CD14-positive monocyte (primary cell): Measurements from ENCODE around the gene PCTP. TPM values are rescaled to one million over a fixed set of nuclear protein-coding genes. Genes with fewer than 3 reads are reported as not detected.

Experiments
- DNase-seq, 3 donors: peaks; one replicate each; pipeline ENCODE4 v3.0.0-alpha.2; 2011 to 2022
- H2AFZ ChIP-seq: 2 replicates; pipeline ENCODE4 v1.6.0; 2012; ENCODE audit warnings: mild to moderate bottlenecking, low read depth, low read length, inconsistent platforms; ENCODE audit not compliant: insufficient read depth, poor library complexity, severe bottlenecking
- H3K27ac ChIP-seq, 2 donors: 1 replicate in 1 of 2; 2 replicates in 1 of 2; pipeline ENCODE4 v1.5.1; 2012 to 2013; ENCODE audit warnings: low read length in 2 of 2, control low read depth in 1 of 2, inconsistent platforms in 1 of 2, low read depth in 1 of 2, mild to moderate bottlenecking in 1 of 2
- H3K27me3 ChIP-seq, 2 donors: one replicate each; pipeline versions ENCODE4 v1.6.0 to v1.6.1; 2011 to 2013; ENCODE audit warnings: low read length in 2 of 2; ENCODE audit not compliant: control insufficient read depth in 2 of 2, insufficient read depth in 2 of 2
- H3K36me3 ChIP-seq, 2 donors: replicated peaks in 1 of 2; 1 replicate in 1 of 2; 2 replicates in 1 of 2; pipeline versions ENCODE4 v1.5.1 to v1.6.1; 2012 to 2013; ENCODE audit warnings: low read length in 2 of 2, control low read depth in 1 of 2, inconsistent platforms in 1 of 2, mild to moderate bottlenecking in 1 of 2; ENCODE audit not compliant: insufficient read depth in 2 of 2, control insufficient read depth in 1 of 2
- H3K4me1 ChIP-seq, 2 donors: 1 replicate in 1 of 2; 2 replicates in 1 of 2; pipeline versions ENCODE4 v1.5.1 to v1.6.1; 2012 to 2013; ENCODE audit warnings: low read length in 2 of 2, control low read depth in 1 of 2, inconsistent platforms in 1 of 2, mild to moderate bottlenecking in 1 of 2, moderate library complexity in 1 of 2; ENCODE audit not compliant: insufficient read depth in 2 of 2, control insufficient read depth in 1 of 2
- H3K4me2 ChIP-seq: replicated peaks from 2 replicates; pipeline ENCODE3; 2012; ENCODE audit warnings: low read length, moderate library complexity, mild to moderate bottlenecking; ENCODE audit not compliant: poor library complexity, severe bottlenecking; ENCODE audit errors: extremely low read depth
- H3K4me3 ChIP-seq, 3 experiments: fragments of 200-600 bp in 1 of 3; sonication (generic) in 1 of 3; replicated peaks in 1 of 3; 1 replicate in 2 of 3; 2 replicates in 1 of 3; pipeline ENCODE4 v1.5.1; 2011 to 2013; ENCODE audit warnings: low read length in 3 of 3, mild to moderate bottlenecking in 3 of 3, control low read depth in 2 of 3, low read depth in 2 of 3, inconsistent platforms in 1 of 3, moderate library complexity in 1 of 3
- H3K79me2 ChIP-seq: 2 replicates; pipeline ENCODE4 v1.6.0; 2012; ENCODE audit warnings: mild to moderate bottlenecking, control low read depth, inconsistent platforms, low read length, moderate library complexity; ENCODE audit not compliant: insufficient read depth
- H3K9ac ChIP-seq: 2 replicates; pipeline ENCODE4 v1.6.0; 2017; ENCODE audit warnings: low read length, mild to moderate bottlenecking; ENCODE audit not compliant: insufficient read depth, poor library complexity, severe bottlenecking
- H3K9me3 ChIP-seq, 2 donors: replicated peaks in 1 of 2; 1 replicate in 1 of 2; 2 replicates in 1 of 2; pipeline versions ENCODE4 v1.5.1 to v1.6.1; 2012 to 2013; ENCODE audit warnings: low read length in 2 of 2, control low read depth in 1 of 2; ENCODE audit not compliant: control insufficient read depth in 1 of 2, insufficient read depth in 1 of 2
- H4K20me1 ChIP-seq: 2 replicates; pipeline ENCODE4 v1.6.0; 2012; ENCODE audit warnings: mild to moderate bottlenecking, low read length, control low read depth, moderate library complexity; ENCODE audit not compliant: insufficient read depth
- H3K27ac Mint-ChIP-seq, 7 donors: one replicate each; pipeline ENCODE4 v1.8.0; 2020; ENCODE audit warnings: mild to moderate bottlenecking in 7 of 7, mixed read lengths in 7 of 7, moderate library complexity in 6 of 7, inconsistent platforms in 2 of 7
- H3K27me3 Mint-ChIP-seq, 3 donors: one replicate each; pipeline ENCODE4 v1.8.0; 2021 to 2022; ENCODE audit warnings: low read depth in 3 of 3, mild to moderate bottlenecking in 3 of 3, mixed read lengths in 3 of 3, moderate library complexity in 3 of 3, inconsistent platforms in 1 of 3
- H3K36me3 Mint-ChIP-seq, 2 donors: one replicate each; pipeline ENCODE4 v1.8.0; 2020; ENCODE audit warnings: mixed read lengths in 2 of 2, inconsistent platforms in 1 of 2, mild to moderate bottlenecking in 1 of 2
- H3K4me1 Mint-ChIP-seq: one replicate; pipeline ENCODE4 v1.8.0; 2020; ENCODE audit warnings: mild to moderate bottlenecking, mixed read lengths
- H3K4me3 Mint-ChIP-seq, 2 donors: one replicate each; pipeline ENCODE4 v1.8.0; 2020; ENCODE audit warnings: mild to moderate bottlenecking in 2 of 2, mixed read lengths in 2 of 2, moderate library complexity in 1 of 2
- H3K9me3 Mint-ChIP-seq, 7 donors: one replicate each; pipeline ENCODE4 v1.8.0; 2020 to 2022; ENCODE audit warnings: mixed read lengths in 7 of 7, mild to moderate bottlenecking in 6 of 7, moderate library complexity in 6 of 7, inconsistent platforms in 2 of 7
- CTCF ChIP-seq: fragments of 200-600 bp; IDR thresholded peaks from one replicate; pipeline ENCODE4 v1.8.0; 2022; ENCODE audit warnings: antibody characterized with exemption, mild to moderate bottlenecking
- WGBS: methylation state at CpG from one replicate; pipeline ENCODE4 v1.1.5; 2013; ENCODE audit warnings: missing lambda C conversion rate; ENCODE audit not compliant: insufficient coverage; 5-methylcytosine and 5-hydroxymethylcytosine counted together
- intact Hi-C, 2 donors: fragments of 100-400 bp; cut with micrococcal nuclease; formaldehyde crosslinking; loops; one replicate each; pipeline versions ENCODE4 v1.15.0 to v1.15.1; 2023
- polyA minus RNA-seq: library from RNA; depleted of rRNA, polyadenylated mRNA; stranded (reverse); fragments of >200 nt; gene quantifications from 2 replicates; pipeline ENCODE4 v1.2.3, GENCODE V29; 2012
- polyA plus RNA-seq, 3 donors: library from polyadenylated mRNA; depleted of rRNA in 1 of 3; unstranded in 2 of 3; stranded (reverse) in 1 of 3; fragments of 300-500 nt in 2 of 3; fragments of >200 nt in 1 of 3; fragmentation: Illumina TruSeq in 2 of 3; gene quantifications; 1 replicate in 2 of 3; 2 replicates in 1 of 3; pipeline ENCODE4 v1.2.3, GENCODE V29; 2012 to 2021
- total RNA-seq, 12 experiments: library from RNA in 1 of 12; stranded (reverse) in 1 of 12; fragments of 120-200 nt in 1 of 12; gene quantifications; one replicate each; pipeline ENCODE4 v1.2.4 and lab custom pipeline; 2013 to 2026; ENCODE audit warnings: mixed read lengths in 6 of 12, inconsistent platforms in 1 of 12

Gene PCTP
- total RNA-seq (2013): 40.2 TPM
- polyA plus RNA-seq (10 to 100 TPM; 16.5 to 54.2 (median 35.4) TPM), polyA minus RNA-seq (8.0 and 13.1 TPM in 2 replicates), total RNA-seq (lab: John Stamatoyannopoulos, UW) (16.0 to 32.9 (median 24.1) reads per million in 11 experiments)

- H3K27ac ChIP-seq: peak within 1 kb of the TSS; percentile 81 to 84
- TF ChIP-seq CTCF: peak; percentile 25
- 2% methylated on average over 52 of the region's 53 CpGs for WGBS
These were observed at the start of gene PCTP for GRCh38 chr17:55750750-55751657. PCTP (plus strand) TSS chr17:55751051; CDS start chr17:55751104, 53 bp downstream.

GRCh38 chr17:55702150-55702549, 48.7 kb upstream of the PCTP start:
- no peak overlapping the region for H3K4me3 Mint-ChIP-seq
- H3K36me3 Mint-ChIP-seq: peaks cover 0 to 7% of the 10 kb centered on the region in 2 donors
- no peak for DNase-seq
- H3K4me3 ChIP-seq: no peak overlapping the region
- H4K20me1 ChIP-seq: no peaks in the 10 kb centered on the region
- no peak for TF ChIP-seq CTCF
- H3K9ac ChIP-seq: no peak overlapping the region
- H3K79me2 ChIP-seq: no peaks in the 10 kb centered on the region
- peaks cover 0 to 3% (median 0%) of the 10 kb centered on the region in 3 donors for H3K27me3 Mint-ChIP-seq
- H3K36me3 ChIP-seq: no peaks in the 10 kb centered on the region
- H3K4me1 Mint-ChIP-seq: peaks cover 11% of the 10 kb centered on the region
- intact Hi-C loops: loop anchor here in 1 of 2 donors (5.0 kb wide), 1 partner anchor 35 kb away; no protein-coding TSS in a partner anchor
- no peak overlapping the region for H3K4me2 ChIP-seq
- H3K27ac ChIP-seq: no peak overlapping the region
- peaks cover 8 to 23% (median 20%) of the 10 kb centered on the region in 7 donors for H3K9me3 Mint-ChIP-seq
- peaks cover 14 to 20% of the 10 kb centered on the region in 2 donors for H3K9me3 ChIP-seq
- no peaks in the 10 kb centered on the region for H3K27me3 ChIP-seq
- 86% methylated on average over 5 of the region's 7 CpGs for WGBS
- H3K4me1 ChIP-seq: peaks cover 9 to 11% of the 10 kb centered on the region in 2 donors
- H2AFZ ChIP-seq: no peak overlapping the region
- peak overlapping the region in 1 of 7 donors; percentile 18 for H3K27ac Mint-ChIP-seq

More at GRCh38 chr17:55750750-55751657, at the start of gene PCTP:
- Mint-ChIP-seq H3K27me3 (peaks cover 0 to under 1% (median under 1%) of the 10 kb centered on the region in 3 donors), H3K9me3 (no peaks in the 10 kb centered on the region), H3K27ac (peak within 1 kb of the TSS; percentile 74 to 89 (median 82)), H3K36me3 (peaks cover 16 to 17% of the 10 kb centered on the region in 2 donors), H3K4me3 (peak within 1 kb of the TSS; percentile 82 to 91), H3K4me1 (peaks cover 32% of the 10 kb centered on the region)
- H3K4me1 ChIP-seq: peaks cover 11 to 24% of the 10 kb centered on the region in 2 donors
- H3K9ac ChIP-seq: peak within 1 kb of the TSS; percentile 78
- intact Hi-C loops: no loop called here
- peak within 1 kb of the TSS; percentile 89 for H3K4me2 ChIP-seq
- peak within 1 kb of the TSS; percentile 94 for H2AFZ ChIP-seq
- no peaks in the 10 kb centered on the region for H3K27me3 ChIP-seq
- DNase-seq: peak; percentile 88 to 91 (median 89)
- H3K9me3 ChIP-seq: no peaks in the 10 kb centered on the region
- peaks cover 28% of the 10 kb centered on the region for H3K79me2 ChIP-seq
- H3K4me3 ChIP-seq: peak within 1 kb of the TSS; percentile 66 to 86 (median 76)
- no peaks in the 10 kb centered on the region for H4K20me1 ChIP-seq
- H3K36me3 ChIP-seq: peaks cover 0 to 13% of the 10 kb centered on the region in 2 donors
